HEK293T (cell line): Measurements from ENCODE around the gene MEIS1.

Source experiments
- CTBP1 ChIP-seq: fragments of 450-650 bp; IDR thresholded peaks from 2 replicates; pipeline ENCODE4 v1.6.1; 2016; ENCODE audit warnings: borderline replicate concordance
- SP1 ChIP-seq: fragments of 450-650 bp; IDR thresholded peaks from 2 replicates; pipeline ENCODE4 v1.6.1; 2017

DNA sequence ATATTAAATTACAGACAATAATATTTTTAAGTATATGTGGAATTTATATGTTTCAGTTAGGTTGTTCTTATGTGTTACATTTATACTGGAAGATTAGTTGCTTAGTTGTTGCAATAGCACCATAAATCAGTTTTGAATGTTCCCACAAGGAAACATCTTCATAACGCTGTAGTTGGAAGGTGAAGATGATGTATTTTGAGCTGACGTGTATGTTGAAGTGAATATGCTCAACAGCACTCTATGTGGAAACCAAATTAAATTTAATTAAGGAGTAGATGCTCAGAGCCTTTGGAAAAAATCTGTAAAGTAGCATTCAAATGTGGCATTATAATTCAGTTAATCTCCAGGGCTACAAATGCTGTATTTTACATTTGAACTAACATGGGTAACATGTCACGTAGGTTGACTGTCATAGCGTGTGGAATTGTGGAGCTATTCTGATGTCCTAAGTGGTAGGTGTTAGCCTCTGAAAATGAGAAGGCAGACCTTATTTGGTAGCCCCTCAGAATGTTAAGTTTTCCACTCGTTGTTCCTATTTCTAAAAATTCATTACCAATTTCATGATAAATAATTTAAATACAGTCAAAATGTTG is 88.5 kb downstream of the MEIS1 start:
- TF ChIP-seq CTBP1 (no peak), SP1 (no peak)
